ENCODE measurements around the gene TFB1M.

The TFB1M gene

GRCh38 chr6:155310596-155310995 is 3.7 kb downstream of the TFB1M start:
- no peak overlapping the region for H3K4me3 ChIP-seq
- H3K27ac ChIP-seq: peak overlapping the region in 2 of 21 experiments; percentile 4 to 57

DNA sequence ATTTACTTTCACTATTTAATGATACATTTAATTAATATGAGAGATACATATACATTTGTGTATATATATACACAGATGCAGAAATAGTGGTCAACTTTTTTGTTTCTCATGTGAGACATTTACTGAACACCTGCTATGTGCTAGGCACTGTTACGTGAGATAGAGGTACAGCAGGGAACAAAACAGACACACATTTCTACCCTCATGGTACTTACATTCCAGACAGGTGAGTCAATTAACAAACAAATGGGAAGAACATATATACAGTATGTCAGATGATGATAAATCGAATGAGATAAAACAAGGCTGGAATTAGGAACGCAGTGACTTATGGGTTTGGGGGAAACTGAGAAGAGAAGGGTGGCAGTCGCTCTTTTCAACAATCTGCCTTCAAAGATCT is 5.1 kb downstream of the TFB1M start:
- Histone ChIP-seq H3K27ac (no peak overlapping the region), H3K4me3 (no peak overlapping the region)

GRCh38 chr6:155306958-155307357 is 7.3 kb downstream of the TFB1M start:
- H3K27ac ChIP-seq: no peak overlapping the region
- H3K4me3 ChIP-seq: no peak overlapping the region

GRCh38 chr6:155303361-155303870 is 10.9 kb downstream of the TFB1M start:
- Histone ChIP-seq H3K27ac (no peak overlapping the region), H3K4me3 (no peak overlapping the region)

GRCh38 chr6:155301867-155302266 is 12.4 kb downstream of the TFB1M start:
- no peak overlapping the region for H3K27ac ChIP-seq
- no peak overlapping the region for H3K4me3 ChIP-seq

- no peak overlapping the region for H3K4me3 ChIP-seq
- H3K27ac ChIP-seq: no peak overlapping the region
Measured at GRCh38 chr6:155297669-155298068, 16.6 kb downstream of the TFB1M start.

GRCh38 chr6:155292711-155293110 is 21.6 kb downstream of the TFB1M start:
- H3K4me3 ChIP-seq: no peak overlapping the region

GRCh38 chr6:155291291-155291690 is 23.0 kb downstream of the TFB1M start:
- no peak overlapping the region for H3K4me3 ChIP-seq
- peak overlapping the region in 1 of 21 experiments; percentile 26 for H3K27ac ChIP-seq

More at GRCh38 chr6:155292711-155293110, 21.6 kb downstream of the TFB1M start:
- no peak overlapping the region for H3K27ac ChIP-seq

GRCh38 chr6:155290491-155290890 is 23.8 kb downstream of the TFB1M start:
- Histone ChIP-seq H3K27ac (no peak overlapping the region), H3K4me3 (no peak overlapping the region)

GRCh38 chr6:155287762-155288161 is 26.5 kb downstream of the TFB1M start:
- Histone ChIP-seq H3K27ac (no peak overlapping the region), H3K4me3 (no peak overlapping the region)

DNA sequence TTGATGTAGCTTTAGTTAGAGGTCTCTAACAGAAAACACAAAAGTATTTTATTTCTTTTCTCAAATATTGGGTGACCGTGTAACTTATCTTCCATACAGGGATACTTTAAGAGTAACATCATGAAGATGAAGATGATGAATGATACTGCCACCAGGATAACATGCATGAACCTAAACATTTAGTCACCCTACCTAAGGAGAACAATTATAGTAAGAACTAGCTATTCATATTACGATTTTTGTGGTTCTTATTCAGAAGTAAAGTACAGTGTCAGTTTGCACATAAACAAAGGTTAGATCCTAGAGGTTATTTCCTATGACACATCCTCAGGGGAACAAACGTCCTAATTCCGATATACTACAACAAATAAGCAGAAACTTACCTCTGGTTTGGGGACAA is 29.5 kb downstream of the TFB1M start:
- no peak overlapping the region for H3K27ac ChIP-seq

DNA sequence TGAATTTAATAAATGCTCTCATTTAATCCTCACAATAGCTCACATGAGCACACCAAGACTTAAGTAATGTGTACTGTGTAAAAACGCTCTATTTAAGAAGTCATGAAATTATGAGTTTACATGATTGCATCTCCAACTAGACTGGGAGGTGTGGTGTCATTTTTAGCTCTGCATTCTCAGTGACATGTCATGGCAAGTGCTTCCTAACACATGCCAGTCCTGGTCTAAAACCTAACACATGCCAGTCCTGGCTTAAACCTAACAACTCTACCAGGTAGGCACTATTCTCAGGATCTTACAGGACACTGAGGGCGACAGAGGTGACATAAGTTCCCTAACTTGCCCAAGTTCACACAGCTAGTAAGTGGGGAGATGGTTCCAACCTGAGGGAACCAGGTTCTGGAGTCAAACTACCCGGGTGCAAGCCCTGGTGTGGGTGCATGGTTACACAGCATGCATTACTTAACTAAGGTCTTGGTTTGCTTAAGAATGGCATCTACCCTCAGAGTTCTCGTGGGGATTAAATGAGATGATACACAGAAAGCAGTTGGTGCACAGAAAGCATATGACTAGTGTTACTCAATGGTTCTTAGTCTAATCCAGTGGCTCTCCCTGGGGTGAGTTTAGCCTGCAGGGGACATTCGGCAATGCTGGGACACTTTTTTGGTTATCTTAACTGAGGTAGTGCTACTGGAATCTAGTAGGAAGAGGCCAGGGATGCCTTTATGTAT is 35.8 kb downstream of the TFB1M start:
- Histone ChIP-seq H3K27ac (peak overlapping the region in 4 of 21 experiments; percentile 14 to 45 (median 26)), H3K4me3 (no peak overlapping the region)

More for the DNA sequence above, 29.5 kb downstream of the TFB1M start:
- H3K4me3 ChIP-seq: no peak overlapping the region

DNA sequence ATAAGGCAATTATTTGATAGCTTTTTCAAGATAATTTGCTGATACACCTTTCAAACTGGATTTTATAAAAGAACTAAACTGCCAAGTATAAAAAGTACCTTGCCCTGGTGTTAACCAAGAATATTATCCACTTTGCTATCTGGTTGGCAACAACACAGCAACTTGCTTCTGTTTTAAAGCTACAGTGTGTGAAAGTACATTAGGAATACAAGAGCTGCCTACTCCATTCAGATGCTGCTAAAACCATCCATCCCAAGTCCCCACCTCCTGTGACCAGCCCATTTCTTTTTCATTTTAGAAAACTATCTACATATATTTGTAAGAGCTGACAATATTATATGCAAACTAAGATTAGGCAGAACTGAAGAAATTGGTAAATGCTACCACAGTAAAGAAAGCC is 37.6 kb downstream of the TFB1M start:
- Histone ChIP-seq H3K4me3 (no peak overlapping the region), H3K27ac (peak overlapping the region in 1 of 21 experiments; percentile 32)

DNA sequence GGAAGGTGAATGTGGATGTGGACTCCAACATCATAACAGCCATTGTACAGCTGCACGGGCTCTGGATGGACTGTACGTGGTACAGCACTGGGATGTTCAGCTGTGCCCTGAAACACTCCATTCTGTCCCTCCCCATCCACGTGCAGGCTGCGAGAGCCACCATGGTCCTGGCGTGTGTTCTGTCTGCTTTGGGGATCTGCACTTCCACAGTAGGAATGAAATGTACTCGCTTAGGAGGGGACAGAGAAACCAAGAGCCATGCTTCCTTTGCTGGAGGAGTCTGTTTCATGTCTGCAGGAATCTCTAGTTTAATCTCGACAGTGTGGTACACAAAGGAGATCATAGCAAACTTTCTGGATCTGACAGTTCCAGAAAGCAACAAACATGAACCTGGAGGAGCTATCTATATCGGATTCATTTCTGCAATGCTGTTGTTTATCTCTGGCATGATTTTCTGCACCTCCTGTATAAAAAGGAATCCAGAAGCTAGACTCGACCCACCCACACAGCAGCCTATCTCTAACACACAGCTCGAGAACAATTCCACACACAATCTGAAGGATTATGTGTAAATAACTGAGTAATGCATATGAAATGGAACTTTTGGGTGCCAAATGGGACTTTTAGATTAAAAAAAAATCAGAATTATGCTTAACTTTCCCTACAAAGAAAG is 38.3 kb downstream of the TFB1M start:
- H3K27ac ChIP-seq: peak overlapping the region in 4 of 21 experiments; percentile 13 to 55 (median 30)

DNA sequence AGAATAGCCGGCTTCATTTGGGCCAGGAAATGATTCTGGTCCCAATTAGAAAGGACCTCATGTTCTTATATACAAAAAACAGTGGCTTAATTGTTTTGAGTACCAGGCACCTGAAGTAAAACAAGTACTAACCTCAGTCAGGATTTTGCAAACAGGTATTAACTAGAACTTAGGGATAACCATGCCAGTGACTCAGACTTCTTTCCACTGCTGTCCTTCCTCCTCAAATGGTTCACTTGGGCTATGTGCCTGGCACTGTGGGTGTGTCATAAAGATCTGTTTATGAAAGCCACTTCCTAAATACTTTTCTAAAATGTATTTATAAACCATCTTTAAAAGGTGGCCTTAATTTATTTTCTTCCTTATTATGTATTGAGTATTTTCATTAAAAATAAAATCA is 39.8 kb downstream of the TFB1M start:
- Histone ChIP-seq H3K27ac (peak overlapping the region in 12 of 21 experiments; percentile 3 to 68 (median 33)), H3K4me3 (no peak overlapping the region)

More for the DNA sequence above, 38.3 kb downstream of the TFB1M start:
- H3K4me3 ChIP-seq: no peak overlapping the region

DNA sequence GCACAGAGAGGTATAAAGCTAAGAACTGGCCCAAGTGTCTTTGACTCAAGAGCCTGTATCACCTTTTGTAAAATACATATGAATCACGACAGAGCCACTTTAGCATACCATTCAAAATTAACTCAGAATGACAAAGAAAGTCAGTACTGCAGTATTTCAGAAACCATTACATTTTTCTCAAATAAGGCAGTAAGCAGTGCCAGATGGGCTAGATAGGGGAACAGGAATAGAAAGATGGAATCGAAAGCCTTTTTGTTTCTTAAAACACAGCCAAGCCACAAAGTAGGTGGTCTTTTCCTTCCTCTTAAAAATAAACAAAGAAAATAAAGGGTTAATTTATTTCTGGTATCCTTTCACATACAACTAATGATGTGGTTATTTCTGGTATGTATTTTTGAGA is 40.2 kb downstream of the TFB1M start:
- peak overlapping the region in 14 of 21 experiments; percentile 3 to 68 (median 38) for H3K27ac ChIP-seq
- no peak overlapping the region for H3K4me3 ChIP-seq

GRCh38 chr6:155273431-155273830 is 40.9 kb downstream of the TFB1M start:
- H3K27ac ChIP-seq: peak overlapping the region in 13 of 21 experiments; percentile 10 to 68 (median 34)

GRCh38 chr6:155272353-155273232 is 41.7 kb downstream of the TFB1M start:
- Histone ChIP-seq H3K27ac (peak overlapping the region in 11 of 21 experiments; percentile 13 to 70 (median 47)), H3K4me3 (peak overlapping the region in 1 of 7 experiments; percentile 13)

More at GRCh38 chr6:155273431-155273830, 40.9 kb downstream of the TFB1M start:
- no peak overlapping the region for H3K4me3 ChIP-seq

DNA sequence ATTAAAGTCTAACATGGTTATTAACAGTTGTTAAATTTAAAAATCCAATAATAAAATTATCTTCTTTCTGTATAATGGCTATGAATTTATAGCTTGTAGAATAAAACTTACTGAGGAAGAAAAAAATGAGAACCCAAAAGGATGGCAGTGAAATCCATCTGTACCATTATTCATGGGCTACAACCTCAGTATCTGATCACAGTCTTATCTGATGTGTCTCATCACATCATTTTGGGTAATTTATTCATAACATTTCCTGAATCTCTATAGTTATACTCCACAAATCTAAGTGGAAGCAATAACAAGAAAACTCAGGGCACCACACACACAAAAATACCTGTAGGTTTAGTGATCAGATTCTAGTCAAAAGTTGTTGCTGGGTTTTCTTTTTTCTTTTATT is 43.1 kb downstream of the TFB1M start:
- no peak overlapping the region for H3K4me3 ChIP-seq
- peak overlapping the region in 2 of 21 experiments; percentile 8 to 68 for H3K27ac ChIP-seq
